BJ (cell line): Measurements from ENCODE around the gene SWI5. TPM values are rescaled to one million over a fixed set of nuclear protein-coding genes. Genes with fewer than 3 reads are reported as not detected.

ENCODE experiments used
- CTCF ChIA-PET: fragments of 350-600 bp; formaldehyde crosslinking; extraction: SDS; loops from one replicate; lab custom pipeline; 2021; ENCODE audit warnings: antibody characterized with exemption, inconsistent platforms; lab: Yijun Ruan, JAX
- POLR2A ChIA-PET: fragments of 300-600 bp; sonication (Branson Sonifier 250); formaldehyde crosslinking; extraction: SDS; loops from one replicate; lab custom pipeline; 2021; ENCODE audit warnings: antibody characterized with exemption; lab: Charles Lee
- DNase-seq: peaks from one replicate; pipeline ENCODE4 v3.0.0-alpha.2; 2011; ENCODE audit warnings: low read depth
- H3K27me3 ChIP-seq: 2 replicates; pipeline ENCODE4 v1.6.0; 2011; ENCODE audit warnings: low read length; ENCODE audit not compliant: control insufficient read depth, insufficient read depth
- H3K36me3 ChIP-seq: 2 replicates; pipeline ENCODE4 v1.5.1; 2011; ENCODE audit warnings: low read length; ENCODE audit not compliant: control insufficient read depth, insufficient read depth
- H3K4me3 ChIP-seq: 2 replicates; pipeline ENCODE4 v1.5.1; 2011; ENCODE audit warnings: low read depth, mild to moderate bottlenecking, control low read depth, low read length
- polyA plus RNA-seq: library from polyadenylated mRNA; depleted of rRNA; stranded (reverse); fragments of >200 nt; gene quantifications from 2 replicates; pipeline ENCODE4 v1.2.3, GENCODE V29; 2011
- TF ChIP-seq, protein P1 (sequence below): IDR thresholded peaks from 2 replicates; pipeline ENCODE4 v1.5.1; 2011; ENCODE audit warnings: low read depth, mild to moderate bottlenecking, control low read depth, inconsistent platforms, low read length, moderate library complexity; ENCODE audit not compliant: insufficient read depth

Gene SWI5
- polyA plus RNA-seq, 1 experiment, result 77.4 TPM

DNA sequence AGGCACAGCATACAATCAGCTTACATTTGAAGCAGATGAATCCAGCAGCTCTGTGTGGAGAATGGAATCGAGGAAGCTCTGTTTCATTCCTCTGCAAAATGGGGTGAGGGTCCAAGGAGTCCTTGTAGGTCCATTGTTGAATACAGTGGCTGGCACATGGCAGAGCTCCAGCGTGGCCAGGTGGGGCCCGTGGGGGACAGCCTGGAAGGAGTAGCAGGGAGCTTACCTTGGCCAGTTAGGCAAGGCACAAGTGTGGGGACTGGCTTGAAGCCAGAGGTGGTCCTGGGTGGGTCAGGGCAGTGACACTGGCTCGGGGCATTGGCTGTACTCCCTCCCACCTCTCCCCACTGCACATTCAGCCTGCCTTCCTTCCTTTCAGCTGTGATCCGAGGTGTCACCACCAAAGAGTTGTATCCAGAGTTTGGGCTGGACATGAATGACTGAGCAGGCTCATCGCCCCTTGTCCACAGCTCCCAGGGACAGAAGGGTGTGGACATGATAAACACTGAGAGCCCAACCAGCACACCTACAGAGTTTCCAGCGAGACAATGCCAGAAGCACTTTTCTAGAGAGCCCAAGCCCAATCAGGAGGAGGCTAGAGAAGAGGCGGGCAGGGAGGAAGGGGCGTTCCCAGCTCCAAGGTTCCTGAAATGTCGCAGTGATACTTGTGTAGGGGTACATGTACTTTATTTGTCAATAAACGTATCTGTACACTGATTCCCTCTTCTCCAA lies 12.4 kb downstream of the SWI5 start:
- POLR2A ChIA-PET, result no interaction called here
- TF ChIP-seq, protein P1, sequence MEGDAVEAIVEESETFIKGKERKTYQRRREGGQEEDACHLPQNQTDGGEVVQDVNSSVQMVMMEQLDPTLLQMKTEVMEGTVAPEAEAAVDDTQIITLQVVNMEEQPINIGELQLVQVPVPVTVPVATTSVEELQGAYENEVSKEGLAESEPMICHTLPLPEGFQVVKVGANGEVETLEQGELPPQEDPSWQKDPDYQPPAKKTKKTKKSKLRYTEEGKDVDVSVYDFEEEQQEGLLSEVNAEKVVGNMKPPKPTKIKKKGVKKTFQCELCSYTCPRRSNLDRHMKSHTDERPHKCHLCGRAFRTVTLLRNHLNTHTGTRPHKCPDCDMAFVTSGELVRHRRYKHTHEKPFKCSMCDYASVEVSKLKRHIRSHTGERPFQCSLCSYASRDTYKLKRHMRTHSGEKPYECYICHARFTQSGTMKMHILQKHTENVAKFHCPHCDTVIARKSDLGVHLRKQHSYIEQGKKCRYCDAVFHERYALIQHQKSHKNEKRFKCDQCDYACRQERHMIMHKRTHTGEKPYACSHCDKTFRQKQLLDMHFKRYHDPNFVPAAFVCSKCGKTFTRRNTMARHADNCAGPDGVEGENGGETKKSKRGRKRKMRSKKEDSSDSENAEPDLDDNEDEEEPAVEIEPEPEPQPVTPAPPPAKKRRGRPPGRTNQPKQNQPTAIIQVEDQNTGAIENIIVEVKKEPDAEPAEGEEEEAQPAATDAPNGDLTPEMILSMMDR, result no peak
- CTCF ChIA-PET, result interaction anchor here (0.7 to 1.0 kb wide), 2 partner anchors 8 to 41 kb away, joined by 3 read pairs; no protein-coding TSS in a partner anchor

DNA sequence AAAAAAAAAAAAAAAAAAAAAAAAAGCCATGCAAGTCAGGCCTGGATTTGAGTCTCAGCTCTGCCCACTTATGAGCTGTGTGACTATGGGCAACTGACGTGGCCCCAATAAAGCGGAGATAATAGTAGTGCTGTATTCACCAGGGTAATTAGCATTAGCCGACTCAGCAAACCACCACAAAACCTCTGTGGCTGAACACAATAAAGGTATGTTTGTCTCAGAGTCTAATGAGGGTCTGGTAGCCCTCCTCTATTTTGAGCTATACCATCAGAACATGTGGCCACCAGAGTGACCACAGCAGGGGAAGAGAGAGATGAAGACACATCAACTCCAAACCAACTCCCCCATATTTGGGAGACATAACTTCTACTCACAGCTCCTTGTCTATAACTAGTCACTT lies 15.9 kb downstream of the SWI5 start:
- ChIA-PET CTCF (interaction anchor here (0.6 to 2.7 kb wide), 5 partner anchors 49 to 133 kb away, joined by 3 to 10 read pairs (median 4); partner anchors contain the start of genes CERCAM and CIZ1), POLR2A (no interaction called here)
- DNase-seq, result no peak
- H3K36me3 ChIP-seq, result peaks cover 2% of the 10 kb centered on the region
- TF ChIP-seq, protein P1, result no peak
- no peaks in the 10 kb centered on the region for H3K27me3 ChIP-seq
- no peak overlapping the region for H3K4me3 ChIP-seq

More for the DNA sequence above, 12.4 kb downstream of the SWI5 start:
- DNase-seq, result no peak
- Histone ChIP-seq H3K36me3 (peaks cover 9% of the 10 kb centered on the region), H3K27me3 (no peaks in the 10 kb centered on the region), H3K4me3 (no peak overlapping the region)

DNA sequence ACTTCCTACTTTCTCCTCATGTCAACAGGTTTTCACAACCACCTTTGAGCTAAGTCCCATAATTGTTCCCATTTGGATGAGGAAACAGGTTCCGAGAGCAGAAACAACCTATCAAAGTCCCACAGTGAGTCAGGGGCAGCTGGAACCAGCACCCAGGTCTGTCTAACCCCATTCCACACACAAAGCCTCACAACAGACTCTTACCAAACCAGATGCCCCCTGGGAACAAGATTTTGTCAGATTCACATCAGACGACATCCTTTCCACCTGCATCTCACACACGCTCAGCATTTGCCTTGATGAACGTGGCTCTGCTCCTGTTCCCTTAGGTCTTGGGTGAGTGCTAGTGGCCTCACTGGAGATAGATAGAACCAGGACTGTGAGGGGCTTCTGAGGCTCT lies 17.0 kb downstream of the SWI5 start:
- CTCF ChIA-PET, result interaction anchor here (0.9 to 5.5 kb wide), 5 partner anchors 14 to 127 kb away, joined by 3 to 50 read pairs (median 10); partner anchors contain the start of genes CERCAM and CIZ1
- DNase-seq, result no peak
- H3K4me3 ChIP-seq, result no peak overlapping the region
- H3K27me3 ChIP-seq, result no peaks in the 10 kb centered on the region
- TF ChIP-seq, protein P1, result no peak
- H3K36me3 ChIP-seq, result peaks cover 2% of the 10 kb centered on the region
- POLR2A ChIA-PET, result interaction anchor here (0.7 kb wide), 1 partner anchor 32 kb away, joined by 6 read pairs; no protein-coding TSS in a partner anchor

DNA sequence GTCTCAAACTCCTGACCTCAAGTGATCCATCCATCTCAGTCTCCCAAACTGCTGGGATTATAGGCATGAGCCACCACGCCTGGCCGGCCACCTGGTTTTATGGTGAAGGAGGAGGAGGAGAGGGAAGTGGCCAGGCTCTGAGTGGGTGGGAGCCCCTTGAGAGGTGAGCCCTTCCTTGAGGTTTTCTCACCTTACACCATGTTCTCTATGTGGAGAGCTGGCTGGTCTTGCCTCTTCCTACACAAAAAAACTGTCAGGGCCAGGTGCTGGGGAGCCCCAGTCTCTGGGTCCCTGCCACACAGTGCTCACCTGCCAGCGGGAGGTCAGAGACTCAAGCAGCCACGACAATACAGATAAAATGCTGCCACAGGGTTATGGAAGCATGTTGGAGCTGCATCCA lies 18.1 kb downstream of the SWI5 start:
- Histone ChIP-seq H3K4me3 (no peak overlapping the region), H3K27me3 (no peaks in the 10 kb centered on the region), H3K36me3 (no peaks in the 10 kb centered on the region)
- ChIA-PET POLR2A (no interaction called here), CTCF (interaction anchor here (1.6 to 7.0 kb wide), 5 partner anchors 13 to 116 kb away, joined by 3 to 50 read pairs (median 23); no protein-coding TSS in a partner anchor)
- TF ChIP-seq, protein P1, result no peak
- no peak for DNase-seq
